IMR-90 (cell line): ENCODE measurements around the gene WDR1. TPM values are rescaled to one million over a fixed set of nuclear protein-coding genes. Genes with fewer than 3 reads are reported as not detected.

ENCODE experiments used
- ATAC-seq: fragments of 200-7000 bp; cut with Tn5 transposase; 2 replicates; pipeline ENCODE4 v1.9.1; 2020; ENCODE audit warnings: low read depth, mild to moderate bottlenecking, moderate library complexity
- BruUV-seq: library from RNA; stranded (reverse); fragments of 400-500 nt; replicated peaks from 2 replicates; lab custom pipeline; 2021; lab: Mats Ljungman, UMichigan
- CTCF ChIA-PET: fragments of 300-600 bp; formaldehyde crosslinking; extraction: SDS; loops from one replicate; lab custom pipeline; 2021; ENCODE audit warnings: antibody characterized with exemption; lab: Yijun Ruan, JAX
- POLR2A ChIA-PET: fragments of 300-600 bp; sonication (Branson Sonifier 250); formaldehyde crosslinking; loops from one replicate; lab custom pipeline; 2022; ENCODE audit warnings: antibody characterized with exemption; ENCODE audit not compliant: unreplicated experiment; lab: Charles Lee
- DNase-seq: peaks from one replicate; pipeline ENCODE4 v3.0.0; 2013
- H2AFZ ChIP-seq: replicated peaks from 2 replicates; pipeline ENCODE3; 2013; ENCODE audit warnings: low read length, mild to moderate bottlenecking; ENCODE audit not compliant: poor library complexity
- H2AK5ac ChIP-seq: 2 replicates; pipeline ENCODE4 v1.6.1; 2013; ENCODE audit warnings: low read depth, low read length, inconsistent platforms
- H2AK9ac ChIP-seq: replicated peaks from 2 replicates; pipeline ENCODE3; 2013; ENCODE audit warnings: mild to moderate bottlenecking, low read depth, low read length, moderate library complexity; ENCODE audit not compliant: poor library complexity
- H2BK120ac ChIP-seq: 2 replicates; pipeline ENCODE4 v1.6.1; 2013; ENCODE audit warnings: low read depth, low read length, inconsistent platforms
- H2BK15ac ChIP-seq: 3 replicates; pipeline ENCODE4 v1.6.1; 2013; ENCODE audit warnings: low read depth, low read length, inconsistent platforms
- H2BK20ac ChIP-seq: 2 replicates; pipeline ENCODE4 v1.6.1; 2013; ENCODE audit warnings: low read depth, mild to moderate bottlenecking, inconsistent platforms, low read length, moderate library complexity
- H2BK5ac ChIP-seq: 2 replicates; pipeline ENCODE4 v1.6.1; 2013; ENCODE audit warnings: mild to moderate bottlenecking, low read depth, low read length, inconsistent platforms; ENCODE audit not compliant: poor library complexity, severe bottlenecking
- H3K14ac ChIP-seq: replicated peaks from 2 replicates; pipeline ENCODE4 v1.6.1; 2013; ENCODE audit warnings: low read depth, low read length, inconsistent platforms
- H3K18ac ChIP-seq: 2 replicates; pipeline ENCODE4 v1.6.1; 2013; ENCODE audit warnings: low read depth, low read length, control low read depth
- H3K23ac ChIP-seq: 2 replicates; pipeline ENCODE4 v1.6.1; 2013; ENCODE audit warnings: low read depth, low read length, inconsistent platforms
- H3K27ac ChIP-seq: 2 replicates; pipeline ENCODE4 v1.5.1; 2013; ENCODE audit warnings: mild to moderate bottlenecking, control low read depth, low read length; ENCODE audit not compliant: insufficient read depth
- H3K27me3 ChIP-seq: 2 replicates; pipeline ENCODE4 v1.6.1; 2013; ENCODE audit warnings: low read length; ENCODE audit not compliant: control insufficient read depth, insufficient read depth
- H3K36me3 ChIP-seq: 2 replicates; pipeline ENCODE4 v1.6.1; 2013; ENCODE audit warnings: low read length, mixed read lengths; ENCODE audit not compliant: control insufficient read depth, insufficient read depth
- H3K4ac ChIP-seq: 2 replicates; pipeline ENCODE4 v1.6.1; 2013; ENCODE audit warnings: low read depth, low read length, inconsistent platforms
- H3K4me1 ChIP-seq: 2 replicates; pipeline ENCODE4 v1.6.1; 2013; ENCODE audit warnings: low read length, mixed read lengths; ENCODE audit not compliant: control insufficient read depth, insufficient read depth
- H3K4me2 ChIP-seq: 2 replicates; pipeline ENCODE4 v1.6.1; 2013; ENCODE audit warnings: low read depth, mild to moderate bottlenecking, control low read depth, low read length, moderate library complexity
- H3K4me3 ChIP-seq: 2 replicates; pipeline ENCODE4 v1.5.1; 2013; ENCODE audit warnings: low read depth, mild to moderate bottlenecking, control low read depth, low read length, moderate library complexity; ENCODE audit not compliant: insufficient read depth
- H3K56ac ChIP-seq: 2 replicates; pipeline ENCODE4 v1.6.1; 2013; ENCODE audit warnings: low read length, inconsistent platforms; ENCODE audit not compliant: insufficient read depth; ENCODE audit errors: extremely low read depth
- H3K79me1 ChIP-seq, 2 experiments: 2 replicates each; pipeline ENCODE4 v1.6.1; 2013; ENCODE audit warnings: low read length in 2 of 2, inconsistent platforms in 1 of 2, low read depth in 1 of 2
- H3K9ac ChIP-seq: 2 replicates; pipeline ENCODE4 v1.6.1; 2013; ENCODE audit warnings: low read depth, low read length, control low read depth
- H3K9me1 ChIP-seq: 2 replicates; pipeline ENCODE4 v1.6.1; 2013; ENCODE audit warnings: low read length, inconsistent platforms; ENCODE audit not compliant: insufficient read depth
- H3K9me3 ChIP-seq: 2 replicates; pipeline ENCODE4 v1.6.1; 2013; ENCODE audit warnings: low read length; ENCODE audit not compliant: control insufficient read depth, insufficient read depth
- H4K20me1 ChIP-seq: 2 replicates; pipeline ENCODE4 v1.6.1; 2013; ENCODE audit warnings: low read length, inconsistent platforms; ENCODE audit not compliant: insufficient read depth
- H4K5ac ChIP-seq: 2 replicates; pipeline ENCODE4 v1.6.1; 2013; ENCODE audit warnings: mild to moderate bottlenecking, low read depth, low read length, control low read depth
- H4K8ac ChIP-seq, 2 experiments: 2 replicates each; pipeline ENCODE4 v1.6.1; 2013; ENCODE audit warnings: low read depth in 2 of 2, low read length in 2 of 2, control low read depth in 1 of 2, inconsistent platforms in 1 of 2
- H4K91ac ChIP-seq: 2 replicates; pipeline ENCODE4 v1.6.1; 2013; ENCODE audit warnings: low read depth, low read length, inconsistent platforms; ENCODE audit not compliant: insufficient read depth
- BHLHE40 ChIP-seq: fragments of 150-350 bp; IDR thresholded peaks from 2 replicates; pipeline ENCODE4 v1.6.1; 2016; ENCODE audit warnings: mild to moderate bottlenecking, low read depth, low read length
- CEBPB ChIP-seq: IDR thresholded peaks from 2 replicates; pipeline ENCODE4 v1.6.1; 2012; ENCODE audit warnings: low read depth, low read length, improper control_type of control experiment
- CHD1 ChIP-seq: IDR thresholded peaks from 2 replicates; pipeline ENCODE4 v1.6.1; 2012; ENCODE audit warnings: low read depth, low read length, improper control_type of control experiment
- FOS ChIP-seq: fragments of 150-350 bp; IDR thresholded peaks from 2 replicates; pipeline ENCODE4 v1.6.1; 2016; ENCODE audit warnings: low read depth, low read length
- MAFK ChIP-seq: IDR thresholded peaks from 2 replicates; pipeline ENCODE4 v1.6.1; 2012; ENCODE audit warnings: low read depth, low read length, improper control_type of control experiment
- MAZ ChIP-seq: IDR thresholded peaks from 2 replicates; pipeline ENCODE4 v1.6.1; 2012; ENCODE audit warnings: low read depth, mild to moderate bottlenecking, low read length, improper control_type of control experiment, moderate library complexity, borderline replicate concordance
- MXI1 ChIP-seq: IDR thresholded peaks from 2 replicates; pipeline ENCODE4 v1.6.1; 2012; ENCODE audit warnings: low read depth, mild to moderate bottlenecking, low read length, moderate library complexity, borderline replicate concordance
- NFE2L2 ChIP-seq: fragments of 150-350 bp; IDR thresholded peaks from 2 replicates; pipeline ENCODE4 v1.6.1; 2016; ENCODE audit warnings: low read depth, mild to moderate bottlenecking, low read length
- POLR2A ChIP-seq: IDR thresholded peaks from 2 replicates; pipeline ENCODE4 v1.6.1; 2012; ENCODE audit warnings: mild to moderate bottlenecking, low read depth, low read length
- RAD21 ChIP-seq: IDR thresholded peaks from 2 replicates; pipeline ENCODE4 v1.6.1; 2012; ENCODE audit warnings: low read length, improper control_type of control experiment
- RCOR1 ChIP-seq: IDR thresholded peaks from 2 replicates; pipeline ENCODE4 v1.6.1; 2012; ENCODE audit warnings: mild to moderate bottlenecking, low read length, improper control_type of control experiment; ENCODE audit not compliant: insufficient replicate concordance
- RFX5 ChIP-seq: IDR thresholded peaks from 2 replicates; pipeline ENCODE4 v1.8.0; 2012; ENCODE audit warnings: low read depth, mild to moderate bottlenecking, low read length, moderate library complexity
- SMC3 ChIP-seq: fragments of 150-350 bp; IDR thresholded peaks from 2 replicates; pipeline ENCODE4 v1.6.1; 2016; ENCODE audit warnings: low read depth, mild to moderate bottlenecking, antibody characterized with exemption, low read length, moderate library complexity
- USF2 ChIP-seq: fragments of 150-350 bp; IDR thresholded peaks from 2 replicates; pipeline ENCODE4 v1.6.1; 2017; ENCODE audit warnings: mild to moderate bottlenecking, antibody characterized with exemption, low read length, low read depth
- WGBS, 2 experiments: methylation state at CpG; one replicate each; pipeline versions ENCODE4 v1.1.5 to v1.1.7; 2013; ENCODE audit warnings: missing lambda C conversion rate in 2 of 2; ENCODE audit not compliant: insufficient read length in 1 of 2; ENCODE audit errors: extremely low coverage in 2 of 2; 5-methylcytosine and 5-hydroxymethylcytosine counted together
- dilution Hi-C: fragments of 300-500 bp; cut with HindIII; formaldehyde crosslinking; loops from one replicate; pipeline ENCODE4 v1.14.3; 2018; ENCODE audit warnings: low sequenced_read_pairs; ENCODE audit not compliant: unreplicated experiment
- in situ Hi-C: fragments of 300-500 bp; cut with MboI; formaldehyde crosslinking; loops from 3 replicates; pipeline ENCODE4 v1.14.3; 2019; ENCODE audit warnings: low sequenced_read_pairs, inconsistent platforms, mixed read lengths
- intact Hi-C: fragments of 100-400 bp; cut with micrococcal nuclease; formaldehyde crosslinking; loops from 2 replicates; pipeline ENCODE4 v1.10.0; 2022
- polyA plus RNA-seq, 3 experiments: library from polyadenylated mRNA; depleted of rRNA; stranded (reverse); fragments of >200 nt; gene quantifications; 2 replicates each; pipeline ENCODE4 v1.2.3, GENCODE V29; 2012; ENCODE audit warnings: low replicate concordance in 1 of 3
- total RNA-seq: library from RNA; depleted of rRNA; stranded (reverse); fragments of >200 nt; gene quantifications from 2 replicates; pipeline ENCODE4 v1.2.3, GENCODE V29; 2012
- TF ChIP-seq, protein P1 (sequence below): fragments of 150-350 bp; IDR thresholded peaks from 2 replicates; pipeline ENCODE4 v1.6.1; 2016; ENCODE audit warnings: low read depth, mild to moderate bottlenecking, low read length, moderate library complexity, borderline replicate concordance
- TF ChIP-seq, protein P2 (sequence below): conservative IDR thresholded peaks from 2 replicates; pipeline ENCODE4 v1.5.1; 2012; ENCODE audit warnings: mild to moderate bottlenecking, low read depth, low read length, improper control_type of control experiment

The WDR1 gene
- total and polyA plus RNA-seq, 2 of the 4 experiments (the other 2 are of a cell fraction), result 725 to 992 TPM

DNA sequence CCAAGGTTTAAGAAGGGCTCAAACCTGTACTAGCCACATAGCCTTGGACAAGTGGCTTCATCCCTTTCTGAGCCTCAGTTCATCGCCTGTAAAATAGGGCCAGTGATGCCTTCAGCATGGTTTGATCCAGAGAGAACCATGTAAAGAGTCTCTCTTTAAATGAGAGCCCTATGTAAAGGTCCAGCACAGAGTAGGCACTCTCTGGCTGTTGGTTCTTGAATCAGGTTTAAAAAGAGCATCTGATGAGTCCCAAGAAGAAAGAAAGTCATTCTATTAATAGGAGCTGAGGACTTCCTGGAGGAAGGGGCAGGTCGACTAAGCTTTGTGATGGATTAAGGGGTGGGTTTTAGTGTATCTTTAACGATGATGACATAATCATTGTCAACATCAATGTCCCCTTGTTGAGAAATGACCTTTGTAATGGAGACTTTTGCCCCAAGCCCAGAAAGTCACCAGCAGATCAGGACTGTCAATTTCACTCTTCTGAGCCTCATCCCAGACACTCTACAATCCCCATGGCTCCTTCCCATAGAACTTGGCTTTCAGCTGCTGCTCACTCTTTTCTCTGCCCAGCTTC is 91.3 kb downstream of the WDR1 start:
- Histone ChIP-seq H2BK20ac (no peak overlapping the region), H3K79me1 (no peaks in the 10 kb centered on the region), H2BK15ac (no peak overlapping the region), H4K20me1 (no peaks in the 10 kb centered on the region), H3K9ac (no peak overlapping the region), H3K9me3 (no peaks in the 10 kb centered on the region), H3K4me1 (peaks cover 14% of the 10 kb centered on the region; the same call in 1 of the 2 replicates), H4K8ac (no peak overlapping the region), H2AK5ac (no peak overlapping the region), H2BK120ac (no peak overlapping the region), H3K23ac (no peak overlapping the region), H3K56ac (no peak overlapping the region), H2AK9ac (no peak overlapping the region), H3K27ac (no peak overlapping the region), H3K4me3 (no peak overlapping the region), H2AFZ (no peak overlapping the region), H3K14ac (no peak overlapping the region), H3K9me1 (0 out of 2 replicates have a peak, but pooled peaks cover 4% of the 10 kb centered on the region), H3K4me2 (no peak overlapping the region), H2BK5ac (no peak overlapping the region), H3K4ac (no peak overlapping the region), H4K91ac (no peak overlapping the region), H4K5ac (no peak overlapping the region), H3K18ac (no peak overlapping the region), H3K36me3 (no peaks in the 10 kb centered on the region), H3K27me3 (no peaks in the 10 kb centered on the region)
- dilution Hi-C loops (no loop called here), in situ Hi-C loops (no loop called here), intact Hi-C loops (no loop called here)
- BruUV-seq, result no TSS peak
- CTCF ChIA-PET, result interaction anchor here (0.8 kb wide), 1 partner anchor 48 kb away, joined by 3 read pairs; no protein-coding TSS in a partner anchor
- TF ChIP-seq SMC3 (no peak), MXI1 (no peak), CHD1 (no peak), RCOR1 (no peak), FOS (no peak), RFX5 (no peak), POLR2A (no peak), MAFK (no peak), NFE2L2 (no peak), USF2 (no peak), CEBPB (no peak), BHLHE40 (no peak), RAD21 (no peak), MAZ (no peak)
- TF ChIP-seq, protein P1, sequence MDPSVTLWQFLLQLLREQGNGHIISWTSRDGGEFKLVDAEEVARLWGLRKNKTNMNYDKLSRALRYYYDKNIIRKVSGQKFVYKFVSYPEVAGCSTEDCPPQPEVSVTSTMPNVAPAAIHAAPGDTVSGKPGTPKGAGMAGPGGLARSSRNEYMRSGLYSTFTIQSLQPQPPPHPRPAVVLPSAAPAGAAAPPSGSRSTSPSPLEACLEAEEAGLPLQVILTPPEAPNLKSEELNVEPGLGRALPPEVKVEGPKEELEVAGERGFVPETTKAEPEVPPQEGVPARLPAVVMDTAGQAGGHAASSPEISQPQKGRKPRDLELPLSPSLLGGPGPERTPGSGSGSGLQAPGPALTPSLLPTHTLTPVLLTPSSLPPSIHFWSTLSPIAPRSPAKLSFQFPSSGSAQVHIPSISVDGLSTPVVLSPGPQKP, result no peak
- TF ChIP-seq, protein P2, sequence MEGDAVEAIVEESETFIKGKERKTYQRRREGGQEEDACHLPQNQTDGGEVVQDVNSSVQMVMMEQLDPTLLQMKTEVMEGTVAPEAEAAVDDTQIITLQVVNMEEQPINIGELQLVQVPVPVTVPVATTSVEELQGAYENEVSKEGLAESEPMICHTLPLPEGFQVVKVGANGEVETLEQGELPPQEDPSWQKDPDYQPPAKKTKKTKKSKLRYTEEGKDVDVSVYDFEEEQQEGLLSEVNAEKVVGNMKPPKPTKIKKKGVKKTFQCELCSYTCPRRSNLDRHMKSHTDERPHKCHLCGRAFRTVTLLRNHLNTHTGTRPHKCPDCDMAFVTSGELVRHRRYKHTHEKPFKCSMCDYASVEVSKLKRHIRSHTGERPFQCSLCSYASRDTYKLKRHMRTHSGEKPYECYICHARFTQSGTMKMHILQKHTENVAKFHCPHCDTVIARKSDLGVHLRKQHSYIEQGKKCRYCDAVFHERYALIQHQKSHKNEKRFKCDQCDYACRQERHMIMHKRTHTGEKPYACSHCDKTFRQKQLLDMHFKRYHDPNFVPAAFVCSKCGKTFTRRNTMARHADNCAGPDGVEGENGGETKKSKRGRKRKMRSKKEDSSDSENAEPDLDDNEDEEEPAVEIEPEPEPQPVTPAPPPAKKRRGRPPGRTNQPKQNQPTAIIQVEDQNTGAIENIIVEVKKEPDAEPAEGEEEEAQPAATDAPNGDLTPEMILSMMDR, result no peak
- WGBS, 2 experiments, result no CpG with 5 or more reads among the region's 3 CpGs
- no peak for ATAC-seq
- DNase-seq, result no peak
- POLR2A ChIA-PET, result no interaction called here
